K562 (cell line): ENCODE measurements around the gene FAM171A2. TPM values are rescaled to one million over a fixed set of nuclear protein-coding genes. Genes with fewer than 3 reads are reported as not detected.
"Not testable (repeated sequence)": the region's sequence is repeated elsewhere in the genome, so short reads cannot be mapped to it uniquely, and the experiment has no call there.

Experiments used
- ATAC-seq: fragments of 200-7000 bp; cut with Tn5 transposase; 3 replicates; pipeline ENCODE4 v1.9.1; 2020; ENCODE audit warnings: moderate library complexity
- BruUV-seq: library from RNA; stranded (reverse); fragments of 400-500 nt; replicated peaks from 2 replicates; lab custom pipeline; 2021; lab: Mats Ljungman, UMichigan
- CTCF ChIA-PET: fragments of 300-600 bp; formaldehyde crosslinking; extraction: SDS; loops from one replicate; lab custom pipeline; 2021; ENCODE audit warnings: low intra/inter-chr PET ratio; lab: Yijun Ruan, JAX
- POLR2A ChIA-PET: fragments of 300-600, 350-650 bp; sonication (Branson Sonifier 250); formaldehyde crosslinking; extraction: SDS; loops from one replicate; lab custom pipeline; 2021; ENCODE audit warnings: antibody characterized with exemption, inconsistent platforms; lab: Yijun Ruan, JAX
- DNase-seq, 4 experiments: peaks; one replicate each; pipeline versions ENCODE4 v3.0.0 to v3.0.0-alpha.2; 2011 to 2018; ENCODE audit warnings: low spot score in 3 of 4, mixed read lengths in 3 of 4; ENCODE audit errors: extremely low read depth in 1 of 4
- FAIRE-seq: peaks from 2 replicates; lab custom pipeline; 2011; peaks lifted over from hg19 to GRCh38; lab: Jason Lieb, UNC
- H2AFZ ChIP-seq: 2 replicates; pipeline ENCODE4 v1.6.0; 2011; ENCODE audit warnings: low read depth, low read length, control low read depth, inconsistent platforms
- H3K27ac ChIP-seq: fragments of 200-600 bp; 3 replicates; pipeline ENCODE4 v1.8.0; 2011; ENCODE audit warnings: low read depth, mild to moderate bottlenecking, control low read depth, inconsistent platforms, low read length, moderate library complexity, mixed read lengths; ENCODE audit errors: extremely low read depth
- H3K27me3 ChIP-seq, 2 experiments: fragments of 300-600 bp in 1 of 2; 2 replicates in 1 of 2; 3 replicates in 1 of 2; pipeline versions ENCODE4 v1.6.0 to v1.8.0; 2011; ENCODE audit warnings: inconsistent platforms in 2 of 2, low read length in 2 of 2, mild to moderate bottlenecking in 1 of 2, mixed read lengths in 1 of 2, moderate library complexity in 1 of 2; ENCODE audit not compliant: control insufficient read depth in 2 of 2, insufficient read depth in 2 of 2
- H3K36me3 ChIP-seq: fragments of 300-600 bp; 3 replicates; pipeline ENCODE4 v1.8.0; 2011; ENCODE audit warnings: mild to moderate bottlenecking, low read length, inconsistent platforms; ENCODE audit not compliant: control insufficient read depth, insufficient read depth
- H3K4me1 ChIP-seq, 2 experiments: fragments of 200-600 bp in 1 of 2; replicated peaks in 1 of 2; 2 replicates in 1 of 2; 3 replicates in 1 of 2; pipeline versions ENCODE4 v1.5.1 to v1.8.0; 2011; ENCODE audit warnings: inconsistent platforms in 2 of 2, low read length in 2 of 2, mild to moderate bottlenecking in 1 of 2, mixed read lengths in 1 of 2, moderate library complexity in 1 of 2; ENCODE audit not compliant: control insufficient read depth in 2 of 2, insufficient read depth in 2 of 2
- H3K4me2 ChIP-seq: 2 replicates; pipeline ENCODE4 v1.6.1; 2011; ENCODE audit warnings: low read length, control low read depth, inconsistent platforms, mixed read lengths; ENCODE audit not compliant: insufficient read depth
- H3K4me3 ChIP-seq: fragments of 200-600 bp; sonication (generic), shearing (Covaris generic); 2 replicates; pipeline ENCODE4 v1.5.1; 2016; ENCODE audit warnings: control low read depth, inconsistent platforms
- H3K79me2 ChIP-seq: fragments of 200-600 bp; 3 replicates; pipeline ENCODE4 v1.8.0; 2011; ENCODE audit warnings: low read length, inconsistent platforms; ENCODE audit not compliant: control insufficient read depth, insufficient read depth
- H3K9ac ChIP-seq, 2 experiments: 2 replicates each; pipeline versions ENCODE4 v1.6.0 to v1.6.1; 2011; ENCODE audit warnings: low read depth in 2 of 2, low read length in 2 of 2, control low read depth in 1 of 2, inconsistent platforms in 1 of 2, mild to moderate bottlenecking in 1 of 2, mixed read lengths in 1 of 2; ENCODE audit not compliant: insufficient read depth in 1 of 2
- H3K9me1 ChIP-seq: one replicate; pipeline ENCODE4 v1.6.0; 2011; ENCODE audit warnings: inconsistent platforms, mild to moderate bottlenecking, low read length, moderate library complexity; ENCODE audit not compliant: control insufficient read depth, insufficient read depth
- H3K9me3 ChIP-seq: replicated peaks from 2 replicates; pipeline ENCODE4 v1.5.1; 2011; ENCODE audit warnings: low read depth, low read length, inconsistent platforms; ENCODE audit not compliant: control insufficient read depth, insufficient read depth
- H4K20me1 ChIP-seq: replicated peaks from 2 replicates; pipeline ENCODE4 v1.6.1; 2011; ENCODE audit warnings: low read length, inconsistent platforms, mixed read lengths; ENCODE audit not compliant: control insufficient read depth, insufficient read depth
- GTF2E2 ChIP-seq: fragments of 200-800 bp; sonication (Bioruptor generic); IDR thresholded peaks from 2 replicates; pipeline ENCODE4 v1.6.1; 2016; ENCODE audit warnings: missing genetic modification characterization, missing compliant biosample characterization
- WGBS: fragments of 100-300 bp; shearing (Covaris generic); methylation state at CpG from one replicate; pipeline ENCODE4 v1.1.6; 2016; ENCODE audit warnings: low coverage, mixed read lengths; ENCODE audit not compliant: insufficient coverage; ENCODE audit errors: missing lambda C conversion rate; 5-methylcytosine and 5-hydroxymethylcytosine counted together
- in situ Hi-C: fragments of 300-500 bp; cut with MboI; formaldehyde crosslinking; loops from 4 replicates; pipeline ENCODE4 v1.15.0; 2018; ENCODE audit warnings: inconsistent platforms, mixed read lengths
- intact Hi-C: fragments of 100-400 bp; cut with micrococcal nuclease; formaldehyde crosslinking; loops from 2 replicates; pipeline ENCODE4 v1.14.2; 2022
- polyA plus RNA-seq, 8 experiments: library from polyadenylated mRNA; depleted of rRNA in 4 of 8; stranded (reverse) in 5 of 8; unstranded in 3 of 8; fragments of >200 nt; fragmentation: Nextera tagmentation in 2 of 8; fragmentation: Illumina TruSeq in 1 of 8; extraction: Ambion mirVana in 2 of 8; extraction: Trizol in 1 of 8; gene quantifications; 2 replicates each; pipeline versions ENCODE4 v1.2.1 to v1.2.3, GENCODE V29; 2011 to 2014; ENCODE audit warnings: inconsistent platforms in 1 of 8, missing spikeins in 1 of 8
- total RNA-seq, 7 experiments: library from RNA; depleted of rRNA in 6 of 7; stranded (reverse); fragments of >200 nt in 6 of 7; fragmentation: Illumina TruSeq in 2 of 7; extraction: Trizol in 2 of 7; gene quantifications; 2 replicates each; pipeline versions ENCODE4 v1.2.1 to v1.2.3, GENCODE V29; 2011 to 2021; ENCODE audit warnings: low replicate concordance in 1 of 7
- TF ChIP-seq, protein P1 (sequence below): fragments of 450-650 bp; formaldehyde crosslinking; conservative IDR thresholded peaks from 2 replicates; pipeline ENCODE4 v1.4.0; 2022; ENCODE audit warnings: mild to moderate bottlenecking, missing genetic modification characterization

Gene FAM171A2
- total and polyA plus RNA-seq, 9 of the 15 experiments (the other 6 are each of a cell fraction or from before 2014, with no cell fraction given) = 0.10 to 10.2 (median 2.0) TPM; not detected in 1

DNA sequence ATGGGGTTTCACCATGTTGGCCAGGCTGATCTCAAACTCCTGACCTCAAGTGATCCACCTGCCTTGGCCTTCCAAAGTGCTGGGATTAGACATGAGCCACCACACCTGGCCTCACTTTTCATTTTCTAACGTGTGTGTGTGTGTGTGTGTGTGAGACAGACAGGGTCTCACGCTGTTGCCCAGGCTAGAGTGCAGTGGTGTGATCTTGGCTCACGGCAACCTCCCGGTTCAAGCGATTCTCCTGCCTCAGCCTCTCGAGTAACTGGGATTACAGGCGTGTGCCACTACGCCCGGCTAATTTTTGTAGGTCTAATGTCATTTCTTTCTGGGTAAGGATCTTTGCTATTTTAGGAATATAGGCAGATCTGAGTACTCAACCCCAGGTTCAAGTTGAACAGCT is 30.5 kb upstream of the FAM171A2 start:
- in situ Hi-C loops, BruUV-seq: not testable (repeated sequence)

More for the DNA sequence above, 30.5 kb upstream of the FAM171A2 start:
- FAIRE-seq, H3K9me1 ChIP-seq, H3K79me2 ChIP-seq, DNase-seq, H3K9ac ChIP-seq, H3K4me2 ChIP-seq, CTCF ChIA-PET, H3K9me3 ChIP-seq, H3K4me3 ChIP-seq, H3K27ac ChIP-seq, H4K20me1 ChIP-seq, H3K27me3 ChIP-seq, H2AFZ ChIP-seq, ATAC-seq, intact Hi-C loops: not testable (repeated sequence)
- peaks cover 21 to 41% of the 10 kb centered on the region in 2 experiments for H3K4me1 ChIP-seq
- POLR2A ChIA-PET = interaction anchor here (1.1 kb wide), 1 partner anchor 8 kb away, joined by 3 read pairs; no protein-coding TSS in a partner anchor
- H3K36me3 ChIP-seq = peaks cover 17% of the 10 kb centered on the region; the same call in 1 of the 3 replicates
- WGBS = 74% methylated on average over 9 of the region's 9 CpGs
- TF ChIP-seq, protein P1, sequence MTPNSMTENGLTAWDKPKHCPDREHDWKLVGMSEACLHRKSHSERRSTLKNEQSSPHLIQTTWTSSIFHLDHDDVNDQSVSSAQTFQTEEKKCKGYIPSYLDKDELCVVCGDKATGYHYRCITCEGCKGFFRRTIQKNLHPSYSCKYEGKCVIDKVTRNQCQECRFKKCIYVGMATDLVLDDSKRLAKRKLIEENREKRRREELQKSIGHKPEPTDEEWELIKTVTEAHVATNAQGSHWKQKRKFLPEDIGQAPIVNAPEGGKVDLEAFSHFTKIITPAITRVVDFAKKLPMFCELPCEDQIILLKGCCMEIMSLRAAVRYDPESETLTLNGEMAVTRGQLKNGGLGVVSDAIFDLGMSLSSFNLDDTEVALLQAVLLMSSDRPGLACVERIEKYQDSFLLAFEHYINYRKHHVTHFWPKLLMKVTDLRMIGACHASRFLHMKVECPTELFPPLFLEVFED = peak; percentile 71; the same call in 1 of the 2 replicates
- TF ChIP-seq GTF2E2 (tag) = 0 out of 2 replicates have a peak, but pooled peaks have one; percentile 6
